ENCODE results near the gene BCR. TPM values are rescaled to one million over a fixed set of nuclear protein-coding genes. Genes with fewer than 3 reads are reported as not detected.
"Not testable (repeated sequence)": the region's sequence is repeated elsewhere in the genome, so short reads cannot be mapped to it uniquely, and the experiment has no call there.

BCR gene
- total and polyA plus RNA-seq, 2 donors (not counting 1 experiment from before 2014, with no cell fraction given): 15.7 to 66.6 TPM

DNA sequence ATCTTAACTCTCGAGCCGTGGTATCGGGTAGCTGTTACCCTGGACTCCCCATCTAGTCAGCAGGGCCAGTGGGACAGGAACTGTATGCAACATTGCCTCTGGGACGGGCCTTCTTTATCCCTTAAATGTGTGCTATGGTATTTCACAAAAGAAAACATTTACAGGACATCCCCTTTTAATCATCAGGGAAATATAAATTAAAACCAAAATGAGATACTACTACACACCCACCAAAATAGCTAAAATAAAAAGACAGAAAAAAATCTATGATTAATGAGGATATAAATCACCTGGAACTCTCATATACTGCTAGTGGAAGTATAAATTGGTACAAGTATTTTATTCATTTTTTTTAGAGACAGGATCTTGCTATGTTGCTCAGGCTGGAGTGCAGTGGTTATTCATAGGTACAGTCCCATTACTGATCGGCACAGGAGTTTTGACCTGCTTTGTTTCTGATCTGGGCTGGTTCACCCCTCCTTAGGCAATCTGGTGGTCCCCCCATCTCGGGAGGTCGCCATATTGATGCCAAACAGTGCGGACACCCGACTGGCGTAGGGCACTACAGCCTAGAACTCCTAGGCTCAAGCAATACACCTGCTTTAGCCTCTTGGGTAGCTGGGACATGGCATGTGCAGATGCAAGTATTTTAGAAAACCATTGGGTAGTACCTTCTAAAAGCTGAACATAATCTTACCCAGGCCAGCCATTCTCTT is 47.8 kb upstream of the BCR start:
- Histone ChIP-seq H3K36me3 (ENCODE audit: control insufficient read depth, insufficient read depth, low read length) (no peaks in the 10 kb centered on the region), H3K4me3 (replicated peaks in 1 of 4; ENCODE audit: control extremely low read depth in 1 of 4, insufficient read depth in 1 of 4, low read depth in 3 of 4, low read length in 4 of 4) (no peak overlapping the region), H4K20me1 (ENCODE audit: control insufficient read depth, extremely low read depth, insufficient read depth, low read length) (no peaks in the 10 kb centered on the region), H3K27me3 (ENCODE audit: control insufficient read depth, insufficient read depth, low read length) (no peaks in the 10 kb centered on the region), H3K4me1 (ENCODE audit: control insufficient read depth, extremely low read depth, insufficient read depth, low read length) (no peaks in the 10 kb centered on the region), H2AFZ (ENCODE audit: low read length) (no peak overlapping the region), H3K27ac (ENCODE audit: insufficient read depth, low read length) (no peak overlapping the region), H3K4me2 (ENCODE audit: extremely low read depth, insufficient read depth, low read length) (no peak overlapping the region), H3K9me3 (ENCODE audit: control insufficient read depth, insufficient read depth, low read depth, low read length) (no peaks in the 10 kb centered on the region), H3K9ac (ENCODE audit: insufficient read depth, low read length) (no peak overlapping the region), H3K79me2 (ENCODE audit: control insufficient read depth, insufficient read depth, low read length) (no peaks in the 10 kb centered on the region)
- TF ChIP-seq, protein P1, sequence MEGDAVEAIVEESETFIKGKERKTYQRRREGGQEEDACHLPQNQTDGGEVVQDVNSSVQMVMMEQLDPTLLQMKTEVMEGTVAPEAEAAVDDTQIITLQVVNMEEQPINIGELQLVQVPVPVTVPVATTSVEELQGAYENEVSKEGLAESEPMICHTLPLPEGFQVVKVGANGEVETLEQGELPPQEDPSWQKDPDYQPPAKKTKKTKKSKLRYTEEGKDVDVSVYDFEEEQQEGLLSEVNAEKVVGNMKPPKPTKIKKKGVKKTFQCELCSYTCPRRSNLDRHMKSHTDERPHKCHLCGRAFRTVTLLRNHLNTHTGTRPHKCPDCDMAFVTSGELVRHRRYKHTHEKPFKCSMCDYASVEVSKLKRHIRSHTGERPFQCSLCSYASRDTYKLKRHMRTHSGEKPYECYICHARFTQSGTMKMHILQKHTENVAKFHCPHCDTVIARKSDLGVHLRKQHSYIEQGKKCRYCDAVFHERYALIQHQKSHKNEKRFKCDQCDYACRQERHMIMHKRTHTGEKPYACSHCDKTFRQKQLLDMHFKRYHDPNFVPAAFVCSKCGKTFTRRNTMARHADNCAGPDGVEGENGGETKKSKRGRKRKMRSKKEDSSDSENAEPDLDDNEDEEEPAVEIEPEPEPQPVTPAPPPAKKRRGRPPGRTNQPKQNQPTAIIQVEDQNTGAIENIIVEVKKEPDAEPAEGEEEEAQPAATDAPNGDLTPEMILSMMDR (conservative IDR thresholded peaks at IDR 0.05 in 1 of 2, IDR thresholded peaks at IDR 0.05 in 1 of 2; ENCODE audit: low read depth in 1 of 2, low read length in 2 of 2): no peak
- TF ChIP-seq EZH2 (IDR thresholded peaks at IDR 0.05; ENCODE audit: low read length, missing control alignments): no peak
- DNase-seq (ENCODE audit: low read depth in 2 of 2): no peak

DNA sequence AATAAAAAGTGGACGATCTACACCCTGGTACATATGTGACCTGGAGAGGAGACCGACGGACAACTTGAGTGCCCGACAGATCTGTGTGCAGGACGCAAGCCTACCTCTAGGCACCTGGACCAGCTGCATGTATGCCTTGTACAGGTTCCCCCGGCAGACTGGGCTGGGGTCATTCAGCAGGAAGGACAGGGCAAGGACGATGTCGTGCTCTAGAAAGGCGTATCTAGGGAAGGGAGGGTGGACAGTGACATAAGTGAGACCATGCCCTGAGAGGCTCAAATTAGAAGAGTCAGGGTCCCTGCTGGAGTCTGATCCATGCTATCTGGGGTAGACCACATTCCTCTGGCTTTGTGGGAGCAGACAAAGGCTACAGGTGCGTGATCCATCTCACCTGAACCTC is 46.4 kb upstream of the BCR start:
- Histone ChIP-seq H3K9ac (ENCODE audit: insufficient read depth, low read length) (no peak overlapping the region), H3K27ac (ENCODE audit: insufficient read depth, low read length) (no peak overlapping the region), H3K4me3 (replicated peaks in 1 of 4; ENCODE audit: control extremely low read depth in 1 of 4, insufficient read depth in 1 of 4, low read depth in 3 of 4, low read length in 4 of 4) (no peak overlapping the region), H4K20me1 (ENCODE audit: control insufficient read depth, extremely low read depth, insufficient read depth, low read length) (no peaks in the 10 kb centered on the region), H2AFZ (ENCODE audit: low read length) (no peak overlapping the region), H3K9me3 (ENCODE audit: control insufficient read depth, insufficient read depth, low read depth, low read length) (no peaks in the 10 kb centered on the region), H3K4me2 (ENCODE audit: extremely low read depth, insufficient read depth, low read length) (no peak overlapping the region), H3K27me3 (ENCODE audit: control insufficient read depth, insufficient read depth, low read length) (no peaks in the 10 kb centered on the region), H3K36me3 (ENCODE audit: control insufficient read depth, insufficient read depth, low read length) (no peaks in the 10 kb centered on the region), H3K79me2 (ENCODE audit: control insufficient read depth, insufficient read depth, low read length) (no peaks in the 10 kb centered on the region), H3K4me1 (ENCODE audit: control insufficient read depth, extremely low read depth, insufficient read depth, low read length) (no peaks in the 10 kb centered on the region)
- no peak for TF ChIP-seq EZH2 (IDR thresholded peaks at IDR 0.05; ENCODE audit: low read length, missing control alignments)
- no peak for DNase-seq (ENCODE audit: low read depth in 2 of 2)

DNA sequence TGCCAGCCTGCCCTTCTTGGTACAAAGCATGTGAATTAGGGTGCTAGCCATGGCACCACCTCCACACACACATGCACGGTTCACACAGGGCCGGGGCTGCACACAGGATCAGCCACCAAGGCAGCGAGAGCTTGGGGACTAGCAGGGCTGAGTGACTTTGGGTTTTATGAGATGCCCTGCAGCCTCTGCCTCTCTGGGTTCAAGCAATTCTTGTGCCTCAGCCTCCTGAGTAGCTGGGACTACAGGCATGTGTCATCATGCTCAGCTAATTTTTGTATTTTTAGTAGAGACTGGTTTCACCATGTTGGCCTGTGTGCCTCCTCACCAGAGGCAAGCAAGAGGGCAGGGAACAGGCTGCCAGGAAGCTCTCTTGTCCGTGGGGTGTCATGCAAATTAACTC is 43.3 kb upstream of the BCR start:
- not testable (repeated sequence) for H3K4me3 ChIP-seq (replicated peaks in 1 of 4; ENCODE audit: control extremely low read depth in 1 of 4, insufficient read depth in 1 of 4, low read depth in 3 of 4, low read length in 4 of 4); H3K36me3 ChIP-seq (ENCODE audit: control insufficient read depth, insufficient read depth, low read length); H3K9ac ChIP-seq (ENCODE audit: insufficient read depth, low read length); H3K4me2 ChIP-seq (ENCODE audit: extremely low read depth, insufficient read depth, low read length); H3K4me1 ChIP-seq (ENCODE audit: control insufficient read depth, extremely low read depth, insufficient read depth, low read length); H4K20me1 ChIP-seq (ENCODE audit: control insufficient read depth, extremely low read depth, insufficient read depth, low read length); H3K27me3 ChIP-seq (ENCODE audit: control insufficient read depth, insufficient read depth, low read length); DNase-seq (ENCODE audit: low read depth in 2 of 2); H3K27ac ChIP-seq (ENCODE audit: insufficient read depth, low read length); H3K79me2 ChIP-seq (ENCODE audit: control insufficient read depth, insufficient read depth, low read length); H2AFZ ChIP-seq (ENCODE audit: low read length); H3K9me3 ChIP-seq (ENCODE audit: control insufficient read depth, insufficient read depth, low read depth, low read length)

DNA sequence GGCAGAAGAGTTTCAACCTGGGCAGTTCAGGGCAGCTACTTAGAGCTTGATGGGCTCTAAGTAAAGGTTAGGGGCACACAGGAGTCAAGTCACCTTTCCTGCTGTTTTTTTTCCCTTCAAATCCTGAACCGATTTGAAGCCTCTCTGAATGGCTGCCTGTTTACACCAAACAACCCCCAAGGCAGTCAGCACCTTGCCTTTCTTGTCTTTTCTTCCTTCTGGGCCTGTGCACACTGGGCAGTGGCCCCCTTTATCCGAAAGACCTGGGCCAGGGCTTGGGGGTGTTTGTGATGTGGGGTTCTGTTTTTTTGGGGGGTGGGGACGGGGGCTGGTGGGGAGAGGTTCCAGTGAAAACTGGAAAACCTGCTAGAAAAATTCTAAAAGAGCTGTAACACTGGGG is 42.8 kb upstream of the BCR start:
- Histone ChIP-seq H2AFZ (ENCODE audit: low read length) (no peak overlapping the region), H3K36me3 (ENCODE audit: control insufficient read depth, insufficient read depth, low read length) (no peaks in the 10 kb centered on the region), H3K79me2 (ENCODE audit: control insufficient read depth, insufficient read depth, low read length) (no peaks in the 10 kb centered on the region), H4K20me1 (ENCODE audit: control insufficient read depth, extremely low read depth, insufficient read depth, low read length) (no peaks in the 10 kb centered on the region), H3K4me1 (ENCODE audit: control insufficient read depth, extremely low read depth, insufficient read depth, low read length) (no peaks in the 10 kb centered on the region), H3K27ac (ENCODE audit: insufficient read depth, low read length) (no peak overlapping the region), H3K4me2 (ENCODE audit: extremely low read depth, insufficient read depth, low read length) (no peak overlapping the region), H3K27me3 (ENCODE audit: control insufficient read depth, insufficient read depth, low read length) (no peaks in the 10 kb centered on the region), H3K9ac (ENCODE audit: insufficient read depth, low read length) (no peak overlapping the region), H3K4me3 (replicated peaks in 1 of 4; ENCODE audit: control extremely low read depth in 1 of 4, insufficient read depth in 1 of 4, low read depth in 3 of 4, low read length in 4 of 4) (no peak overlapping the region), H3K9me3 (ENCODE audit: control insufficient read depth, insufficient read depth, low read depth, low read length) (no peaks in the 10 kb centered on the region)
- TF ChIP-seq, protein P1 (conservative IDR thresholded peaks at IDR 0.05 in 1 of 2, IDR thresholded peaks at IDR 0.05 in 1 of 2; ENCODE audit: low read depth in 1 of 2, low read length in 2 of 2): no peak
- TF ChIP-seq EZH2 (IDR thresholded peaks at IDR 0.05; ENCODE audit: low read length, missing control alignments): no peak
- DNase-seq (ENCODE audit: low read depth in 2 of 2): no peak
